ENCODE measurements around the gene FBXW11. TPM values are rescaled to one million over a fixed set of nuclear protein-coding genes. Genes with fewer than 3 reads are reported as not detected.
"Not testable (repeated sequence)": the region's sequence is repeated elsewhere in the genome, so short reads cannot be mapped to it uniquely, and the experiment has no call there.

FBXW11 gene
- total RNA-seq, 2 experiments from 2014 or later = 31.2 to 50.4 TPM

- peaks cover 2% of the 10 kb centered on the region for H3K36me3 Mint-ChIP-seq
- no peak for DNase-seq
- H3K27me3 Mint-ChIP-seq = no peaks in the 10 kb centered on the region
- ATAC-seq = no peak
- H3K9me3 Mint-ChIP-seq (ENCODE audit: low read depth) = no peaks in the 10 kb centered on the region
- no peak overlapping the region for H3K4me3 Mint-ChIP-seq
- no peak overlapping the region for H3K27ac Mint-ChIP-seq
- CTCF ChIA-PET = no interaction called here
- peaks cover 20% of the 10 kb centered on the region for H3K4me1 Mint-ChIP-seq
Observed at GRCh38 chr5:171953860-171954701, 52.4 kb downstream of the FBXW11 start.

- Mint-ChIP-seq H3K4me1 (peaks cover 4% of the 10 kb centered on the region), H3K36me3 (peaks cover 3% of the 10 kb centered on the region), H3K27me3 (no peaks in the 10 kb centered on the region), H3K4me3 (no peak overlapping the region), H3K27ac (no peak overlapping the region), H3K9me3 (ENCODE audit: low read depth) (no peaks in the 10 kb centered on the region)
- CTCF ChIA-PET = no interaction called here
- no peak for ATAC-seq
- no peak for DNase-seq
Observed at GRCh38 chr5:171952021-171952420, 54.4 kb downstream of the FBXW11 start.

DNA sequence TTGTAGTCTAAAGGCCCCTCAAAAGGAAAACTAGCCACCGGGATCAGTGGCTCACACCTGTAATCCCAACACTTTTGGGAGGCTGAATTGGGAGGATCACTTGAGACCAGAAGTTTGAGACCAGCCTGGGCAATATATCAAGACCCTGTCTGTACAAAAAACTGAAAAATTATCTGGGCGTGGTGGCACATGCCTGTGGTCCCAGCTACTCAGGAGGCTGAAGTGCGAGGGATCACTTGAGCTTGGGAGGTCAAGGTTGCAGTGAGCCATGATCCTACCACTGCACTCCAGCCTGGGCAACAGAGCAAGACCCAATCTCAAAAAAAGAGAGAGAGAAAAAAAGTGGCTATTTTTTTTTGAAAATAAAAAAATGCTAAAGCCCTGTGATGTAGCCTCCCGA, 55.2 kb downstream of the FBXW11 start:
- Mint-ChIP-seq H3K9me3 (ENCODE audit: low read depth) (no peaks in the 10 kb centered on the region), H3K4me3 (no peak overlapping the region), H3K27ac (no peak overlapping the region), H3K27me3 (no peaks in the 10 kb centered on the region), H3K4me1 (peaks cover 1% of the 10 kb centered on the region), H3K36me3 (peaks cover 3% of the 10 kb centered on the region)
- ATAC-seq (no peak), DNase-seq (no peak)
- CTCF ChIA-PET = no interaction called here

GRCh38 chr5:171946000-171946781, 60.2 kb downstream of the FBXW11 start:
- H3K27me3 Mint-ChIP-seq = no peaks in the 10 kb centered on the region
- no peaks in the 10 kb centered on the region for H3K9me3 Mint-ChIP-seq (ENCODE audit: low read depth)
- no peak overlapping the region for H3K27ac Mint-ChIP-seq
- peaks cover 14% of the 10 kb centered on the region for H3K4me1 Mint-ChIP-seq
- H3K4me3 Mint-ChIP-seq = no peak overlapping the region
- no peak for ATAC-seq
- H3K36me3 Mint-ChIP-seq = peaks cover 5% of the 10 kb centered on the region
- CTCF ChIA-PET = interaction anchor here (0.6 kb wide), 1 partner anchor 36 kb away, joined by 3 read pairs; no protein-coding TSS in a partner anchor
- DNase-seq = no peak

DNA sequence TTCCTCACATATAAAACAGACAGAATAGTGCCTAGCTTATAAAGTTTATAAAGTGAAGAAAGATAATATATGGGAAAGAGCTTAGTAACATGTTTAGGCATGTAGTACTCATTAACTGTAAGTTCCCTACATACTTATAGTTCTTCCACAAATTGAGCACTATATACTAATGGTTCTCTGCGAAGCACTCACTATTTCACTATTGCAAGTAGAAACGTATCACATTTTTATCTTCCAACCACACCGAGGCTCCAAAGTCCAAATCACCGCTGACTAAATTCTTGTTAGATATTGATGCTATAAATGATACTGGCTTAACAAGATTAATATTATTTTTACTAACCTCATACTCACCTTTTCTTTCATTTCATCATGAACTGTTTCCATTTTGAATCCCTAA, 61.0 kb downstream of the FBXW11 start:
- Mint-ChIP-seq H3K27me3 (no peaks in the 10 kb centered on the region), H3K9me3 (ENCODE audit: low read depth) (no peaks in the 10 kb centered on the region), H3K36me3 (peaks cover 5% of the 10 kb centered on the region), H3K4me1 (peaks cover 18% of the 10 kb centered on the region), H3K27ac (no peak overlapping the region), H3K4me3 (no peak overlapping the region)
- CTCF ChIA-PET = interaction anchor here (0.6 kb wide), 1 partner anchor 35 kb away, joined by 3 read pairs; no protein-coding TSS in a partner anchor
- ATAC-seq (no peak), DNase-seq (no peak)

- Mint-ChIP-seq H3K4me1 (peaks cover 22% of the 10 kb centered on the region), H3K27me3 (no peaks in the 10 kb centered on the region), H3K36me3 (peaks cover 5% of the 10 kb centered on the region), H3K9me3 (ENCODE audit: low read depth) (no peaks in the 10 kb centered on the region), H3K27ac (no peak overlapping the region), H3K4me3 (no peak overlapping the region)
- DNase-seq (no peak), ATAC-seq (no peak)
- CTCF ChIA-PET = interaction anchor here (0.6 kb wide), 1 partner anchor 1483 kb away, joined by 3 read pairs; no protein-coding TSS in a partner anchor
Observed at GRCh38 chr5:171945066-171945465, 61.4 kb downstream of the FBXW11 start.

DNA sequence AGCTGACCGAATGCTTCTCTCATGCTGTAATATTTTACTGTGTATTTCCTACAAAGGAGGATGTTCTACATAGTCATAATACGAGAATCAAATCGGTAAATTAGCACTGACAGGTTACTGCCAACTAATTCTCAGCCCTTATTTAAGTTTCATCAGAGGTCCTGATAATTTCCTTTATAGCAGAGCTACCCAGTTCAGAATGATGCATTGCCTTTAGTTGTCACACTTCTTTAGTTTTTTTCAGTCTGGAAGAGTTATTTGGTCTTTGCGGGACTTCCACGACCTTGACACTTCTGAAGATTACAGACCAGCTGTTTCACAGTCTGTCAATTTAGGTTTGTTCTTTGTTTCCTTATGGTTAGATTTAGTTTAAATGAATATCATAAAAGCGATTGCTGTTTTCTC, 64.3 kb downstream of the FBXW11 start:
- H3K4me3 Mint-ChIP-seq; H3K27me3 Mint-ChIP-seq; H3K36me3 Mint-ChIP-seq; DNase-seq; H3K9me3 Mint-ChIP-seq (ENCODE audit: low read depth): not testable (repeated sequence)
- H3K27ac Mint-ChIP-seq = peak overlapping the region; percentile 64
- CTCF ChIA-PET = interaction anchor here (0.8 to 1.2 kb wide), 2 partner anchors 31 to 33 kb away, joined by 3 to 4 read pairs; no protein-coding TSS in a partner anchor
- ATAC-seq = peak; percentile 75
- peaks cover 23% of the 10 kb centered on the region for H3K4me1 Mint-ChIP-seq

GRCh38 chr5:171941675-171942074, 64.8 kb downstream of the FBXW11 start:
- CTCF ChIA-PET = interaction anchor here (1.2 kb wide), 1 partner anchor 30 kb away, joined by 4 read pairs; no protein-coding TSS in a partner anchor
- not testable (repeated sequence) for H3K27me3 Mint-ChIP-seq; DNase-seq; H3K9me3 Mint-ChIP-seq (ENCODE audit: low read depth); H3K36me3 Mint-ChIP-seq; H3K4me3 Mint-ChIP-seq
- peaks cover 23% of the 10 kb centered on the region for H3K4me1 Mint-ChIP-seq
- peak; percentile 10 for ATAC-seq
- H3K27ac Mint-ChIP-seq = peak overlapping the region; percentile 54

DNA sequence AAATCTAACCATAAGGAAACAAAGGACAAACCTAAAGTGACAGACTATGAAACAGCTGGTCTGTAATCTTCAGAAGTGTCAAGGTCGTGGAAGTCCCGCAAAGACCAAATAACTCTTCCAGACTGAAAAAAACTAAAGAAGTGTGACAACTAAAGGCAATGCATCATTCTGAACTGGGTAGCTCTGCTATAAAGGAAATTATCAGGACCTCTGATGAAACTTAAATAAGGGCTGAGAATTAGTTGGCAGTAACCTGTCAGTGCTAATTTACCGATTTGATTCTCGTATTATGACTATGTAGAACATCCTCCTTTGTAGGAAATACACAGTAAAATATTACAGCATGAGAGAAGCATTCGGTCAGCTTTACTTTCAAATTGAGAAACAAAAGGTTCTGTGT, 65.2 kb downstream of the FBXW11 start:
- H3K27me3 Mint-ChIP-seq; H3K4me3 Mint-ChIP-seq; H3K36me3 Mint-ChIP-seq; DNase-seq; H3K9me3 Mint-ChIP-seq (ENCODE audit: low read depth): not testable (repeated sequence)
- CTCF ChIA-PET = interaction anchor here (1.2 kb wide), 1 partner anchor 30 kb away, joined by 4 read pairs; no protein-coding TSS in a partner anchor
- peak; percentile 72 for ATAC-seq
- H3K27ac Mint-ChIP-seq = peak overlapping the region; percentile 24
- peaks cover 23% of the 10 kb centered on the region for H3K4me1 Mint-ChIP-seq

- CTCF ChIA-PET = no interaction called here
- Mint-ChIP-seq H3K4me3 (no peak overlapping the region), H3K36me3 (peaks cover 2% of the 10 kb centered on the region), H3K4me1 (peaks cover 23% of the 10 kb centered on the region), H3K27me3 (no peaks in the 10 kb centered on the region), H3K27ac (no peak overlapping the region), H3K9me3 (ENCODE audit: low read depth) (no peaks in the 10 kb centered on the region)
- ATAC-seq (no peak), DNase-seq (no peak)
Observed at GRCh38 chr5:171939951-171940350, 66.5 kb downstream of the FBXW11 start.

- Mint-ChIP-seq H3K36me3 (peaks cover 10% of the 10 kb centered on the region), H3K9me3 (ENCODE audit: low read depth) (peaks cover 3% of the 10 kb centered on the region), H3K27me3 (no peaks in the 10 kb centered on the region), H3K27ac (no peak overlapping the region), H3K4me3 (no peak overlapping the region), H3K4me1 (peaks cover 21% of the 10 kb centered on the region)
- CTCF ChIA-PET = interaction anchor here (1.5 kb wide), 1 partner anchor 30 kb away, joined by 3 read pairs; no protein-coding TSS in a partner anchor
- DNase-seq (no peak), ATAC-seq (no peak)
Observed at GRCh38 chr5:171938358-171938757, 68.1 kb downstream of the FBXW11 start.

DNA sequence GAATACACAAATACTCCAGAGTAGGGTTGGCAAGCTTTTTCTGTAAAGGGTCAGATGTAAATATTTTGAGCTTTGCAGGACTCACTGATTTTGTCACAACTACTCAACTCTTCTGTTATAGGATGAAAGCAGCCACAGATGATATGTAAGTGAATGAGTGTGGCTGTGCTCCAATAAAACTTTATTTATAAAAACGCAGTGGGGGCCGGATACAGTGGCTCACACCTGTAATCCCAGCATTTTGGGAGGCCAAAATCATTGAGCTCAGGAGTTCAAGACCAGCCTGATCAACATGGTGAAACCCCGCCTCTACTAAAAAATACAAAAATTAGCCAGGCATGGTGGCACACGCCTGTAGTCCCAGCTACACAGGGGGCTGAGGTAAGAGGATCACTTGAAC, 69.1 kb downstream of the FBXW11 start:
- H3K4me1 Mint-ChIP-seq = peaks cover 14% of the 10 kb centered on the region
- no peaks in the 10 kb centered on the region for H3K27me3 Mint-ChIP-seq
- no peak for ATAC-seq
- DNase-seq = no peak
- no peak overlapping the region for H3K27ac Mint-ChIP-seq
- peaks cover 13% of the 10 kb centered on the region for H3K36me3 Mint-ChIP-seq
- no peak overlapping the region for H3K4me3 Mint-ChIP-seq
- CTCF ChIA-PET = interaction anchor here (0.6 to 1.5 kb wide), 3 partner anchors 29 to 272 kb away, joined by 3 read pairs; partner anchors contain the start of gene FBXW11
- peaks cover 3% of the 10 kb centered on the region for H3K9me3 Mint-ChIP-seq (ENCODE audit: low read depth)

- DNase-seq (no peak), ATAC-seq (no peak)
- Mint-ChIP-seq H3K4me3 (no peak overlapping the region), H3K27me3 (no peaks in the 10 kb centered on the region), H3K27ac (no peak overlapping the region), H3K9me3 (ENCODE audit: low read depth) (peaks cover 3% of the 10 kb centered on the region), H3K36me3 (peaks cover 23% of the 10 kb centered on the region), H3K4me1 (peaks cover 12% of the 10 kb centered on the region)
- CTCF ChIA-PET = no interaction called here
Observed at GRCh38 chr5:171934586-171934985, 71.9 kb downstream of the FBXW11 start.
